NT2/D1 (cell line): ENCODE data around the gene UGT1A5.
"Not testable (repeated sequence)": the region's sequence is repeated elsewhere in the genome, so short reads cannot be mapped to it uniquely, and the experiment has no call there.

ENCODE experiments used
- DNase-seq: peaks from one replicate; pipeline ENCODE4 v3.0.0-alpha.2; 2011; ENCODE audit warnings: low read depth, low spot score
- H3K27me3 ChIP-seq: 2 replicates; pipeline ENCODE4 v1.6.0; 2011; ENCODE audit warnings: mild to moderate bottlenecking; ENCODE audit not compliant: insufficient read length, insufficient read depth
- H3K36me3 ChIP-seq: 2 replicates; pipeline ENCODE4 v1.6.1; 2011; ENCODE audit warnings: mild to moderate bottlenecking, low read length, mixed read lengths; ENCODE audit not compliant: insufficient read depth, insufficient read length
- H3K4me1 ChIP-seq: 2 replicates; pipeline ENCODE4 v1.5.1; 2011; ENCODE audit not compliant: insufficient read depth, insufficient read length
- H3K4me3 ChIP-seq: 2 replicates; pipeline ENCODE4 v1.5.1; 2011; ENCODE audit warnings: low read depth; ENCODE audit not compliant: insufficient read length
- H3K9ac ChIP-seq: 2 replicates; pipeline ENCODE4 v1.6.0; 2011; ENCODE audit warnings: low read depth; ENCODE audit not compliant: insufficient read length
- H3K9me3 ChIP-seq: 2 replicates; pipeline ENCODE4 v1.5.1; 2011; ENCODE audit warnings: mild to moderate bottlenecking, low read length; ENCODE audit not compliant: insufficient read depth
- SUZ12 ChIP-seq: IDR thresholded peaks from 2 replicates; pipeline ENCODE4 v1.6.1; 2011; ENCODE audit not compliant: insufficient read length, insufficient read depth; ENCODE audit errors: extremely low read depth
- YY1 ChIP-seq: IDR thresholded peaks from 2 replicates; pipeline ENCODE4 v1.6.1; 2011; ENCODE audit not compliant: insufficient read length, insufficient read depth
- ZNF274 ChIP-seq: IDR thresholded peaks from 2 replicates; pipeline ENCODE4 v1.6.1; 2011; ENCODE audit warnings: mild to moderate bottlenecking, low read depth, low read length

UGT1A5 gene

GRCh38 chr2:233698740-233699139 is 14.0 kb upstream of the UGT1A5 start:
- H3K4me1 ChIP-seq, result no peaks in the 10 kb centered on the region
- H3K4me3 ChIP-seq, result no peak overlapping the region
- no peak for DNase-seq
- H3K27me3 ChIP-seq, result no peaks in the 10 kb centered on the region
- no peak for TF ChIP-seq ZNF274
- no peak for TF ChIP-seq SUZ12
- TF ChIP-seq YY1, result no peak
- no peaks in the 10 kb centered on the region for H3K36me3 ChIP-seq
- no peak overlapping the region for H3K9ac ChIP-seq
- H3K9me3 ChIP-seq, result no peaks in the 10 kb centered on the region

GRCh38 chr2:233699424-233700027 is 13.2 kb upstream of the UGT1A5 start:
- H3K36me3 ChIP-seq, result no peaks in the 10 kb centered on the region
- no peaks in the 10 kb centered on the region for H3K27me3 ChIP-seq
- no peak for TF ChIP-seq SUZ12
- TF ChIP-seq ZNF274, result no peak
- no peak for TF ChIP-seq YY1
- DNase-seq, result no peak
- H3K4me3 ChIP-seq, result no peak overlapping the region
- no peaks in the 10 kb centered on the region for H3K9me3 ChIP-seq
- H3K9ac ChIP-seq, result no peak overlapping the region
- no peaks in the 10 kb centered on the region for H3K4me1 ChIP-seq

- no peak overlapping the region for H3K4me3 ChIP-seq
- no peaks in the 10 kb centered on the region for H3K4me1 ChIP-seq
- H3K9ac ChIP-seq, result no peak overlapping the region
- H3K9me3 ChIP-seq, result no peaks in the 10 kb centered on the region
- no peaks in the 10 kb centered on the region for H3K36me3 ChIP-seq
- TF ChIP-seq ZNF274 (no peak), YY1 (no peak), SUZ12 (no peak)
- no peaks in the 10 kb centered on the region for H3K27me3 ChIP-seq
- peak; percentile 8 for DNase-seq
Measured at GRCh38 chr2:233700028-233700635, 12.6 kb upstream of the UGT1A5 start.

DNA sequence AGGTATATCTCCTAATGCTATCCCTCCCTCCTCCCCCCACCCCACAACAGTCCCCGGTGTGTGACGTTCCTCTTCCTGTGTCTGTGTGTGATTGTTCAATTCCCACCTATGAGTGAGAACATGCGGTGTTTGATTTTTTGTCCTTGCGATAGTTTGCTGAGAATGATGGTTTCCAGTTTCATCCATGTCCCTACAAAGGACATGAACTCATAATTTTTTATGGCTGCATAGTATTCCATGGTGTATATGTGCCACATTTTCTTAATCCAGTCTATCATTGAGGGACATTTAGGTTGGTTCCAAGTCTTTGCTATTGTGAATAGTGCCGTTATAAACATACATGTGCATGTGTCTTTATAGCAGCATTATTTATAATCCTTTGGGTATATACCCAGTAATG is 11.9 kb upstream of the UGT1A5 start:
- DNase-seq, H3K9me3 ChIP-seq, H3K9ac ChIP-seq, H3K36me3 ChIP-seq, H3K27me3 ChIP-seq, H3K4me3 ChIP-seq, H3K4me1 ChIP-seq: not testable (repeated sequence)

DNA sequence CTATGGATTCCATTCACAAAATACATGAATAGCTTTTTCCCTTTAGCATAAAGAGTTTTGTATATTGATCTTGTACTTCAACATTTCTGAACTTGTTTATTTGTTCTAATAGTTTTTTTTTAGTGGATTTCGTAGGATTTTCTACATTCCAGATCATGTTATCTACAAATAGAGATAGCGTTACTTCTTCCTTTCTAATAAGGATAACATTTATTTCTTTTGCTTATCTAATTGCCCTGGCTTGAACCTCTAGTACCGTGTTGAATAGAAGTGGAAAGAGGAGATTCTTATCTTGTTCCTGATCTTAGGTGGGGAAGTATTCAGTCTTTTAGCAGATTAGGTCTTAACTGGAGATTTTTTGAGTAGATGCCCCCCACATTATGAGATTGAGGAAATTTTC is 10.5 kb upstream of the UGT1A5 start:
- no peaks in the 10 kb centered on the region for H3K4me1 ChIP-seq
- H3K4me3 ChIP-seq, result no peak overlapping the region
- TF ChIP-seq YY1 (no peak), SUZ12 (no peak), ZNF274 (no peak)
- H3K36me3 ChIP-seq, result no peaks in the 10 kb centered on the region
- no peak overlapping the region for H3K9ac ChIP-seq
- no peaks in the 10 kb centered on the region for H3K9me3 ChIP-seq
- no peaks in the 10 kb centered on the region for H3K27me3 ChIP-seq
- DNase-seq, result no peak

DNA sequence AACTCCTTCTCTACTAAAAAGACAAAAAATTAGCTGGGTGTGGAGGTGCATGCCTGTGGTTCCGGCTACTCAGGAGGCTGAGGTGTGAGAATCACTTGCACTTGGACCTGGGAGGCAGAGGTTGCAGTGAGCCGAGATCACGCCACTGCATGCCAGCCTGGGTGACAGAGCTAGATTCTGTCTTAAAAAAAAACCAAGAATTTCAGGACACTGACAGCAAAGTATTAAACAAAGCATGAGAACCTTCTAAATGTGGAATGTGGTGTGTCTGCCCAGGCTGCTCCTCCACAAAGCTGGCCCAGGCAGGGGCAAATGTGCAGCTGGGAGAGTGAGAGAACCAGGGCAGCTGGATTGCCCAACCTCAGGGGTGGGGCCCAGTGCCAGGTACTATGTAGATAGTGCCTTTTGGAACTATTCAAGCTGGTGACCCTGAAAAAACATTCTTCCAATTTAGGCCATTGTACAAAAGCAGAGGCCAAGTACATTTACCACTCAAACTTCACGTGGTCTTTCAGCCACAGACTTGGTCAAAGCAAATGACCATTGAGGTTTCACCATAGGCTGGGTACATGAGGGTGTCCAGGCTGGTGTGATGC is 6.7 kb upstream of the UGT1A5 start:
- H3K9ac ChIP-seq, result no peak overlapping the region
- no peaks in the 10 kb centered on the region for H3K9me3 ChIP-seq
- no peak overlapping the region for H3K4me3 ChIP-seq
- TF ChIP-seq ZNF274, result no peak
- no peak for TF ChIP-seq SUZ12
- no peak for TF ChIP-seq YY1
- no peaks in the 10 kb centered on the region for H3K27me3 ChIP-seq
- DNase-seq, result no peak
- no peaks in the 10 kb centered on the region for H3K4me1 ChIP-seq
- no peaks in the 10 kb centered on the region for H3K36me3 ChIP-seq

DNA sequence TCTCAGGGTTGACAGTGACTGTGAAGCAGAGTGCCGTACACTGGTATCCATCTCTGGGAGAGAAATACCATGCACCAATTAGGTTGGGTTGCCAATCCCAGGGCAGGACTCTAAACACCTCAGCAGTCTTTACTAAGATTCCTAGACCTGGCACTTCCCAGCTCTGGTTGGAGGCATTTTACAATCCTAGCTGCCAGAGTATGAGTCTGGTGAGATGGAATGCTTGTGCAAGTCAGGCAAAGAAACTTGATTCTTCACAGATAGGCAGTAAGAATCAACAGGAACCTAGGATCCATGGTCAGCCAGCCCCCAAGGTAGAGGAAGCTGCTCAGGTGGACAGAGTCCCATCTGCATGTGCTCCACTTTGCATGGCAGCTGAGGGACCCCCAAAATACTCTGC is 6.0 kb upstream of the UGT1A5 start:
- no peak for TF ChIP-seq YY1
- no peak for TF ChIP-seq SUZ12
- TF ChIP-seq ZNF274, result no peak
- no peaks in the 10 kb centered on the region for H3K36me3 ChIP-seq
- DNase-seq, result no peak
- no peaks in the 10 kb centered on the region for H3K27me3 ChIP-seq
- no peak overlapping the region for H3K9ac ChIP-seq
- no peaks in the 10 kb centered on the region for H3K9me3 ChIP-seq
- no peak overlapping the region for H3K4me3 ChIP-seq
- H3K4me1 ChIP-seq, result no peaks in the 10 kb centered on the region
